Nephron (organoid): ENCODE measurements around the gene SLC8A1.

Source experiments
- H3K27ac Mint-ChIP-seq, 3 experiments: 2 replicates each; pipeline ENCODE4 v1.8.0; 2020; ENCODE audit warnings: mixed read lengths in 3 of 3, mild to moderate bottlenecking in 2 of 3, moderate library complexity in 1 of 3
- H3K27me3 Mint-ChIP-seq: 2 replicates; pipeline ENCODE4 v1.8.0; 2021; ENCODE audit warnings: low read depth, mild to moderate bottlenecking, moderate library complexity, mixed read lengths
- H3K36me3 Mint-ChIP-seq: 2 replicates; pipeline ENCODE4 v1.8.0; 2020; ENCODE audit warnings: low read depth, mixed read lengths
- H3K4me1 Mint-ChIP-seq: 2 replicates; pipeline ENCODE4 v1.8.0; 2020; ENCODE audit warnings: mixed read lengths
- H3K4me3 Mint-ChIP-seq, 3 experiments: 2 replicates each; pipeline ENCODE4 v1.8.0; 2020; ENCODE audit warnings: mild to moderate bottlenecking in 3 of 3, mixed read lengths in 3 of 3, moderate library complexity in 2 of 3
- H3K9me3 Mint-ChIP-seq: 2 replicates; pipeline ENCODE4 v1.8.0; 2020; ENCODE audit warnings: mixed read lengths
- CTCF ChIP-seq, 3 experiments: fragments of 200-600 bp; sonication (generic); IDR thresholded peaks; one replicate each; pipeline ENCODE4 v1.5.0; 2021; ENCODE audit warnings: antibody characterized with exemption in 3 of 3; ENCODE audit not compliant: unreplicated experiment in 3 of 3

The SLC8A1 gene

GRCh38 chr2:40380721-40381120 lies 71.2 kb downstream of the SLC8A1 start:
- Mint-ChIP-seq H3K27me3 (no peaks in the 10 kb centered on the region), H3K36me3 (peaks cover 27% of the 10 kb centered on the region), H3K27ac (no peak overlapping the region), H3K4me3 (no peak overlapping the region), H3K4me1 (no peaks in the 10 kb centered on the region), H3K9me3 (peaks cover 27% of the 10 kb centered on the region)
- no peak for TF ChIP-seq CTCF (IDR thresholded peaks at IDR 0.05; ENCODE audit: unreplicated experiment in 3 of 3)

GRCh38 chr2:40380041-40380440 lies 71.8 kb downstream of the SLC8A1 start:
- Mint-ChIP-seq H3K4me1 (no peaks in the 10 kb centered on the region), H3K9me3 (peaks cover 27% of the 10 kb centered on the region), H3K36me3 (peaks cover 27% of the 10 kb centered on the region)

GRCh38 chr2:40374543-40375240 lies 77.2 kb downstream of the SLC8A1 start:
- no peak for TF ChIP-seq CTCF (IDR thresholded peaks at IDR 0.05; ENCODE audit: unreplicated experiment in 3 of 3)
- H3K4me1 Mint-ChIP-seq, result peaks cover 40% of the 10 kb centered on the region
- H3K27ac Mint-ChIP-seq, result peak overlapping the region in 2 of 3 experiments; percentile 61
- H3K36me3 Mint-ChIP-seq, result peaks cover 15% of the 10 kb centered on the region
- no peaks in the 10 kb centered on the region for H3K27me3 Mint-ChIP-seq
- no peak overlapping the region for H3K4me3 Mint-ChIP-seq
- peaks cover 9% of the 10 kb centered on the region for H3K9me3 Mint-ChIP-seq

More at GRCh38 chr2:40380041-40380440, 71.8 kb downstream of the SLC8A1 start:
- TF ChIP-seq CTCF (IDR thresholded peaks at IDR 0.05; ENCODE audit: unreplicated experiment in 3 of 3), result no peak
- Mint-ChIP-seq H3K27ac (no peak overlapping the region), H3K27me3 (no peaks in the 10 kb centered on the region), H3K4me3 (no peak overlapping the region)

GRCh38 chr2:40373111-40373510 lies 78.8 kb downstream of the SLC8A1 start:
- H3K36me3 Mint-ChIP-seq, result peaks cover 6% of the 10 kb centered on the region
- H3K27me3 Mint-ChIP-seq, result no peaks in the 10 kb centered on the region
- no peak for TF ChIP-seq CTCF (IDR thresholded peaks at IDR 0.05; ENCODE audit: unreplicated experiment in 3 of 3)
- H3K4me3 Mint-ChIP-seq, result peak overlapping the region; percentile 1 to 5 (median 4)
- peaks cover 2% of the 10 kb centered on the region for H3K9me3 Mint-ChIP-seq
- peaks cover 40% of the 10 kb centered on the region for H3K4me1 Mint-ChIP-seq
- H3K27ac Mint-ChIP-seq, result peak overlapping the region; percentile 93 to 96 (median 93)

- Mint-ChIP-seq H3K27me3 (no peaks in the 10 kb centered on the region), H3K36me3 (no peaks in the 10 kb centered on the region), H3K4me3 (peak overlapping the region in 1 of 3 experiments; percentile 40), H3K4me1 (peaks cover 40% of the 10 kb centered on the region), H3K9me3 (no peaks in the 10 kb centered on the region), H3K27ac (peak overlapping the region; percentile 93 to 96 (median 93))
- no peak for TF ChIP-seq CTCF (IDR thresholded peaks at IDR 0.05; ENCODE audit: unreplicated experiment in 3 of 3)
These were observed 79.5 kb downstream of the SLC8A1 start for GRCh38 chr2:40372283-40372985.
